Activated CD4-positive, alpha-beta T cell treated with anti-CD3 and anti-CD28 coated beads, Interleukin-2, amount 10 ng/mL, durations not matched to agents 7 days and 5 days (primary cell): ENCODE measurements around the gene CALD1. TPM values are rescaled to one million over a fixed set of nuclear protein-coding genes. Genes with fewer than 3 reads are reported as not detected.

Experiments used
- CTCF ChIA-PET: fragments of 350-600 bp; sonication (Branson Sonifier 250); formaldehyde crosslinking; loops from one replicate; lab custom pipeline; 2021; ENCODE audit warnings: antibody characterized with exemption; lab: Charles Lee
- POLR2A ChIA-PET: fragments of 350-600 bp; sonication (Branson Sonifier 250); formaldehyde crosslinking; loops from one replicate; lab custom pipeline; 2021; ENCODE audit warnings: antibody characterized with exemption; lab: Charles Lee
- DNase-seq: peaks from one replicate; pipeline ENCODE4 v3.0.0-alpha.2; 2020
- H3K27ac Mint-ChIP-seq: one replicate; pipeline ENCODE4 v1.8.0; 2021; ENCODE audit warnings: mild to moderate bottlenecking, moderate library complexity, mixed read lengths
- H3K27me3 Mint-ChIP-seq: one replicate; pipeline ENCODE4 v1.8.0; 2021; ENCODE audit warnings: mixed read lengths
- H3K36me3 Mint-ChIP-seq: one replicate; pipeline ENCODE4 v1.8.0; 2021; ENCODE audit warnings: low read depth, mixed read lengths
- H3K4me1 Mint-ChIP-seq: one replicate; pipeline ENCODE4 v1.8.0; 2021; ENCODE audit warnings: mixed read lengths
- H3K4me3 Mint-ChIP-seq: one replicate; pipeline ENCODE4 v1.8.0; 2021; ENCODE audit warnings: mild to moderate bottlenecking, moderate library complexity, mixed read lengths
- H3K9me3 Mint-ChIP-seq: one replicate; pipeline ENCODE4 v1.8.0; 2021; ENCODE audit warnings: mixed read lengths
- total RNA-seq, 2 experiments: library from RNA; stranded (reverse); gene quantifications; one replicate each; pipeline ENCODE4 v1.2.3, GENCODE V29; 2021

The CALD1 gene
- total RNA-seq, 2 experiments from 2014 or later = 0.10 to 0.17 TPM

DNA sequence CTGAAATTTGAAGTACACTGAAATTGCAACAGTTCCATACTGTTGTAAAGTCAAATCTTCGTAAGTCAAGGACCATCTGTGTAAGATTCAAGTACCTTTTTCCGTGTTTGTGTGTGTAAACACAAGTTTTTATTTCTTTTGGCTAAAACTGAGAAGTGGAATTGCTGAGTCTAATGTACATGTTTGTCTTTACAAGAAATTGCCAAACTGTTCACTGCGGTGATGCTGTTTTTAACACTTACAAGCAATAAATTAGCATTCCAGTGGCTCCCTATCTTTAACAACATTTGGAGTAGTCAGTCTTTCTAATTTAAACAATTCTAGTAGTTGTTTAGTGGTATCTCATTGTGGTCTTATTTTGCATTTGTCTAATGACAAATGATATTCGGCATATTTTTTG, 23.3 kb downstream of the CALD1 start:
- H3K27me3 Mint-ChIP-seq = no peaks in the 10 kb centered on the region
- no peak overlapping the region for H3K4me3 Mint-ChIP-seq
- H3K27ac Mint-ChIP-seq = no peak overlapping the region
- no peaks in the 10 kb centered on the region for H3K36me3 Mint-ChIP-seq
- no peak for DNase-seq
- ChIA-PET POLR2A (no interaction called here), CTCF (no interaction called here)
- peaks cover 3% of the 10 kb centered on the region for H3K9me3 Mint-ChIP-seq
- no peaks in the 10 kb centered on the region for H3K4me1 Mint-ChIP-seq

- CTCF ChIA-PET = no interaction called here
- peaks cover 3% of the 10 kb centered on the region for H3K9me3 Mint-ChIP-seq
- POLR2A ChIA-PET = no interaction called here
These were observed 24.9 kb downstream of the CALD1 start for GRCh38 chr7:134804351-134804750.

GRCh38 chr7:134804854-134805253, 25.4 kb downstream of the CALD1 start:
- Mint-ChIP-seq H3K4me3 (no peak overlapping the region), H3K36me3 (no peaks in the 10 kb centered on the region), H3K4me1 (no peaks in the 10 kb centered on the region), H3K27me3 (no peaks in the 10 kb centered on the region), H3K27ac (no peak overlapping the region), H3K9me3 (peaks cover 3% of the 10 kb centered on the region)
- CTCF ChIA-PET = no interaction called here
- DNase-seq = no peak
- POLR2A ChIA-PET = no interaction called here

More at GRCh38 chr7:134804351-134804750, 24.9 kb downstream of the CALD1 start:
- Mint-ChIP-seq H3K27ac (no peak overlapping the region), H3K4me3 (no peak overlapping the region), H3K27me3 (no peaks in the 10 kb centered on the region), H3K36me3 (no peaks in the 10 kb centered on the region), H3K4me1 (no peaks in the 10 kb centered on the region)
- no peak for DNase-seq

DNA sequence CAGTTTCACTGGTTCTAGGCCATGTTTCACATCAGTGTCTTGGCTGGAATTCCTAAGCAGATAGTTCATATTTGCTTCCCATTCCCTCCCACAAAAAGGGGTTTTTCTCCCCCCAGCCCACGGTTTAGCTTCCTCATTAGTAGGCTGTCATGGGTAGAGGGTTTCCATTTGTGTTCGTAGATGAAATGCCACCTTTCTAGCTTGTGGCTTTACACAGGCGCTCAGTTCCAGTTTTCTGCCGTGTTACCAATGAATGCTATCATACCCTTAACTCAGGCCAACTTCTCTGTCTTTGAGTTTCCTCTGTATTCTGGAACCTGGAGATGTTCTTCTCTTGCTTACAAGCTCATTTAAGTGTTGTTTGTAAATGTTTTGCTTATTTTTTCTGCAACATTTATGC, 26.8 kb downstream of the CALD1 start:
- Mint-ChIP-seq H3K4me1 (no peaks in the 10 kb centered on the region), H3K36me3 (no peaks in the 10 kb centered on the region), H3K4me3 (no peak overlapping the region), H3K9me3 (peaks cover 6% of the 10 kb centered on the region), H3K27me3 (no peaks in the 10 kb centered on the region), H3K27ac (no peak overlapping the region)
- CTCF ChIA-PET = no interaction called here
- no peak for DNase-seq
- POLR2A ChIA-PET = no interaction called here

- DNase-seq = no peak
- ChIA-PET POLR2A (no interaction called here), CTCF (no interaction called here)
- H3K9me3 Mint-ChIP-seq = peaks cover 6% of the 10 kb centered on the region
- H3K36me3 Mint-ChIP-seq = no peaks in the 10 kb centered on the region
- H3K4me3 Mint-ChIP-seq = no peak overlapping the region
- no peak overlapping the region for H3K27ac Mint-ChIP-seq
- no peaks in the 10 kb centered on the region for H3K27me3 Mint-ChIP-seq
- no peaks in the 10 kb centered on the region for H3K4me1 Mint-ChIP-seq
These were observed 30.2 kb downstream of the CALD1 start for GRCh38 chr7:134809616-134810015.

DNA sequence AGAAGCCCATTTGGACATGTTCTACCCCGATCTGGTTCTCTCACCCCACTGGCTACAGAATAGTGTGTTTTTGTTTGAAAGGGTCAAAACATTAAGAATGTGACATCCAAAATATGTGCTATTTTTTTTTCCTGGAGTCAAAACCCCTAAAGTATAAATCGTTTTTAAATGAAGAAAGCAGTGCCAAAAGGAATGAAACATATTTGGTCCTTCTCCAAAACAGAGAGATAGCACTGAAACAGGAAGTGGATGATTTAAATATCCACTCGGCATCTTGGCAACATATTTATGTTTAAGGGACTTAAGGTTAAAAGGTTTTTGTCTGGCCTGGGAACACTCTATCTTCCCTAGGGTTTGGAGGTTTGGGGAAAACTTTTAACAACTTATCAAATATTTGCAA, 32.3 kb downstream of the CALD1 start:
- Mint-ChIP-seq H3K9me3 (peaks cover 4% of the 10 kb centered on the region), H3K27ac (no peak overlapping the region), H3K4me3 (no peak overlapping the region), H3K27me3 (no peaks in the 10 kb centered on the region), H3K36me3 (no peaks in the 10 kb centered on the region), H3K4me1 (no peaks in the 10 kb centered on the region)
- ChIA-PET POLR2A (no interaction called here), CTCF (no interaction called here)
- no peak for DNase-seq

DNA sequence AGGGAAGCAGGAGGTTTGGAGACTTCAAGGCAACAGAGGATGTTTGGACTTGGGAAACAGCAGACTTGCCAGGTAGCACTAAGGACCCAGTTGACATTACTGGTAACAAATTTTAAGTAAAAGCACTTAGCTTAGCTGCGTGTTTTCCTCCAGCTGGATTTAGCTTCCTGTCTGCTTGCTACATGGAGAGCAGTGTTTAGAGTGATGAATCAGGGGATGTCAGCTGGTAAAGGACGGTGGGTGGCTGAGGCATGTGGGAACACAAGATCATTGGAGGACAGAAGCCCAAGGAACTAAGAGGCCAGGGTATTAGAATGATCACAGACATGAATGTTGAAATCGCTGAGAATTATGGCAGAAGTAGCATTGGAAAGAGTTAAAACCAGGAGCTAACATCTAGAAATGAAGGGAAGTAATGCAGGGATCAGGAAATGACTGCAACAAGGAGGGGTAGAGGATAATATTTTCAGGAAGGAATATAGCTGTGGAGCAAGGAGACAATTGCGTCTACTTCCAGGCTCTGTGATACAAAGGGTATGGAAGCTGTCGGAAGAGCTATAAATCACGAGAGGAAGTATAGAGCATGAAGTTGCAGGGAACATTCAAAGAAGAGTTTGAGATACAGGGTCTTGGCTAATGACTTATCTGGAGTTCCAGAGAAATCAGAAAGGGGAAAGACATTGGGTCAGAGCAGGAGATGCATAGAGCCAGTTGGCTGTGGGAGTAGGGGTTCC, 34.4 kb downstream of the CALD1 start:
- Mint-ChIP-seq H3K36me3 (no peaks in the 10 kb centered on the region), H3K9me3 (peaks cover 4% of the 10 kb centered on the region), H3K27ac (no peak overlapping the region), H3K27me3 (no peaks in the 10 kb centered on the region), H3K4me3 (no peak overlapping the region), H3K4me1 (no peaks in the 10 kb centered on the region)
- POLR2A ChIA-PET = no interaction called here
- DNase-seq = no peak
- CTCF ChIA-PET = no interaction called here

DNA sequence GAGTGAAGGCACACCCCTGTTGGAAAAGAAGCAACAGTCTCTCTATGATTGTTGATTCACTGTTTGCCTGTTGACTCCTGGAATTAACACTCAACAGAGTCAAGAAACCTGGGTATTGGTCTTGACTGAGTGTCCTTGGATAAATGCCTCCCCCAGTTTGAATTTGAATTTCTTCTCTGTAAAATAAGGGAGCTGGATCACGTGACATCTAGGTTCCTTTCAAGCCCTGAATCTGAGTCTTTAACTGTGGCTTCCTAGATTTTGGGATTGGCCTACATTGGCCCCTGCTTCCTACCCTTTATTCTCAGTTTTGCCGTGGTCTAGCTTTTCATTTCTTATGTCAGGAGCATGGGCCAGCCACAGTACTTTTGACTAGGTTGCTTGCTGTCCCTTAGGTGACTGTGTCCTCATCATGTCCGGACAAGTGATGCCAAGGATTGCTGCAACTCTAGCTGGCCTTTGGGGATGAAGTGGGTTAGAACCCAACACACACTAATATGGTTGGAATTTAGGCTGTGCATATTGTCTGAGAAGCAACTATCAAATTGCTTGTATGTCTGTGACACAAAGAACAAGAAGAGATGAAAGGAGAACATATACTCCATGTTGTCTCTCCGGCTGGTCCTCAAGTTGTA, 35.4 kb downstream of the CALD1 start:
- ChIA-PET POLR2A (no interaction called here), CTCF (no interaction called here)
- no peak overlapping the region for H3K4me3 Mint-ChIP-seq
- no peaks in the 10 kb centered on the region for H3K27me3 Mint-ChIP-seq
- no peak overlapping the region for H3K27ac Mint-ChIP-seq
- H3K9me3 Mint-ChIP-seq = peaks cover 4% of the 10 kb centered on the region
- H3K36me3 Mint-ChIP-seq = no peaks in the 10 kb centered on the region
- no peaks in the 10 kb centered on the region for H3K4me1 Mint-ChIP-seq
- no peak for DNase-seq

- H3K27me3 Mint-ChIP-seq = no peaks in the 10 kb centered on the region
These were observed 39.3 kb downstream of the CALD1 start for GRCh38 chr7:134818613-134819345.

GRCh38 chr7:134819401-134819800, 40.0 kb downstream of the CALD1 start:
- no peak overlapping the region for H3K4me3 Mint-ChIP-seq
- H3K27me3 Mint-ChIP-seq = no peaks in the 10 kb centered on the region
- no peaks in the 10 kb centered on the region for H3K4me1 Mint-ChIP-seq
- H3K9me3 Mint-ChIP-seq = no peaks in the 10 kb centered on the region
- H3K27ac Mint-ChIP-seq = no peak overlapping the region
- CTCF ChIA-PET = no interaction called here
- POLR2A ChIA-PET = no interaction called here
- H3K36me3 Mint-ChIP-seq = no peaks in the 10 kb centered on the region
- no peak for DNase-seq

More at GRCh38 chr7:134818613-134819345, 39.3 kb downstream of the CALD1 start:
- H3K27ac Mint-ChIP-seq = no peak overlapping the region
- ChIA-PET CTCF (no interaction called here), POLR2A (no interaction called here)
- no peak for DNase-seq
- no peaks in the 10 kb centered on the region for H3K4me1 Mint-ChIP-seq
- H3K36me3 Mint-ChIP-seq = no peaks in the 10 kb centered on the region
- no peaks in the 10 kb centered on the region for H3K9me3 Mint-ChIP-seq
- H3K4me3 Mint-ChIP-seq = no peak overlapping the region

- H3K27me3 Mint-ChIP-seq = no peaks in the 10 kb centered on the region
- CTCF ChIA-PET = interaction anchor here (0.8 kb wide), 1 partner anchor 13 kb away, joined by 3 read pairs; no protein-coding TSS in a partner anchor
- H3K36me3 Mint-ChIP-seq = no peaks in the 10 kb centered on the region
- H3K27ac Mint-ChIP-seq = no peak overlapping the region
- no peak overlapping the region for H3K4me3 Mint-ChIP-seq
- H3K9me3 Mint-ChIP-seq = no peaks in the 10 kb centered on the region
- DNase-seq = no peak
- H3K4me1 Mint-ChIP-seq = no peaks in the 10 kb centered on the region
- POLR2A ChIA-PET = no interaction called here
These were observed 40.9 kb downstream of the CALD1 start for GRCh38 chr7:134820295-134820694.

- CTCF ChIA-PET = interaction anchor here (0.8 kb wide), 1 partner anchor 13 kb away, joined by 3 read pairs; no protein-coding TSS in a partner anchor
These were observed 41.3 kb downstream of the CALD1 start for GRCh38 chr7:134820778-134821177.

GRCh38 chr7:134823400-134823799, 44.0 kb downstream of the CALD1 start:
- DNase-seq = no peak
- Mint-ChIP-seq H3K4me1 (no peaks in the 10 kb centered on the region), H3K27me3 (no peaks in the 10 kb centered on the region), H3K27ac (no peak overlapping the region), H3K9me3 (no peaks in the 10 kb centered on the region), H3K4me3 (no peak overlapping the region), H3K36me3 (no peaks in the 10 kb centered on the region)
- POLR2A ChIA-PET = no interaction called here
- CTCF ChIA-PET = no interaction called here

More at GRCh38 chr7:134820778-134821177, 41.3 kb downstream of the CALD1 start:
- no peaks in the 10 kb centered on the region for H3K27me3 Mint-ChIP-seq
- no peaks in the 10 kb centered on the region for H3K4me1 Mint-ChIP-seq
- no peak overlapping the region for H3K27ac Mint-ChIP-seq
- H3K9me3 Mint-ChIP-seq = no peaks in the 10 kb centered on the region
- POLR2A ChIA-PET = no interaction called here
- H3K4me3 Mint-ChIP-seq = no peak overlapping the region
- H3K36me3 Mint-ChIP-seq = no peaks in the 10 kb centered on the region
- DNase-seq = no peak
